Stimulated activated CD4-positive, alpha-beta T cell treated with anti-CD3 and anti-CD28 coated beads, Interleukin-15, amount 100 ng/mL, for 1 hour (primary cell): ENCODE results near the gene AJAP1.
"Not testable (repeated sequence)": the region's sequence is repeated elsewhere in the genome, so short reads cannot be mapped to it uniquely, and the experiment has no call there.

Experiments
- DNase-seq, 2 donors: peaks; one replicate each; pipeline ENCODE4 v3.0.0-alpha.2; 2020; ENCODE audit warnings: low read depth in 1 of 2, low spot score in 1 of 2

Gene AJAP1

DNA sequence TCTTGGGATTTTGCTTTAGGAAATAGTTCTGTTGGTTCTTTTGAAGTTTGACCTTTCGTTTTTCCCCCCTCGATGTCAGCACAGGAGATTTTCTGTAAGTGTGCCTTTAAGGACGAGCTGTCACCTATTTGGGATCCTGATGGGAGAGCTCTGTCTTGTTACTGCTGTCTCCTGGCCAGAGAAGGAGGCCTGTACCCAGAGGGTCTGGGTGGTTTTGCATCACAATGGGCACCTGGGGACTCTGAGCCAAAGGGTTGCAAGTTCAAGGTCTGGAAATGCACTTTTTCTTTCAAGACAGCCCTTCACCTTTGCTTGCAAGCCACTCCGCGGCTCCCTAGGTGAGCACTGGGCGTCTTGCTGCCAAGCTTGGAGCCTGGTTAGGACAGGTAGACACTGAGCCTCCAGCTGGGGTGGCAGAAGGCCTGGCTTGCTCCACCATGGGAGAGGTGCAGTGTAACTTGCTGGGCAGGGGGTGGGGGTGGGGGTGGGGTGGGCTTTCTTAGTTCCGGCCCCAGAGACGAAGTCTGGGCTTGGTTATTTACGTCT, 2.9 kb downstream of the AJAP1 start:
- DNase-seq = no peak

DNA sequence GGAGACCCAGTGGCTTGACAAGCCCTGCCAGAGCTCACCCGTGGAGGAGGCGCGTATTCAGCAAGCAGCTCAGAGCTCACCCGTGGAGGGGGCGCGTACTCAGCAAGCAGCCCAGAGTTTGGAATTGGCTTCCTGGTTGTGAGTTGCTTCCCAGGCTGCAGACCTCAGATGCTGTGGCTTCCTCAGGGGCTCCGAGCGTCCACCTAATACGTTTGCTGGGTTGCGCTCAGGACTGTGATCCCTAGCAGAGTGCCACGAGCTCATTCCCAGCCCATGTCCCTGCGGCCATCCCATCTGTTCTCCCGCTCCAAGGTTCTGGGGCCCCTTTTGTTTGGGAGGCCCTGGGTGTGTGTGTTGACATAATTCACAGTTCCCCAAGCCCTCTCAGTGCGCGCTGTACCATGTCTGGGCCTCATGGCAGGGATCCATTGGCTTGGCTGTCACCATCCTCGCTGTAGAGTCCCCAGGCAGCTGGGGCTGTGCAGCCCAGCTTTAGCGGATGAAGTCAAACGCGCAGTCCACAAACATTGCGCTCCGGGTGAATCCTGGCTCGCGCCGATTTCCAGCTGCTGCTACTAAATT, 3.6 kb downstream of the AJAP1 start:
- DNase-seq = no peak

DNA sequence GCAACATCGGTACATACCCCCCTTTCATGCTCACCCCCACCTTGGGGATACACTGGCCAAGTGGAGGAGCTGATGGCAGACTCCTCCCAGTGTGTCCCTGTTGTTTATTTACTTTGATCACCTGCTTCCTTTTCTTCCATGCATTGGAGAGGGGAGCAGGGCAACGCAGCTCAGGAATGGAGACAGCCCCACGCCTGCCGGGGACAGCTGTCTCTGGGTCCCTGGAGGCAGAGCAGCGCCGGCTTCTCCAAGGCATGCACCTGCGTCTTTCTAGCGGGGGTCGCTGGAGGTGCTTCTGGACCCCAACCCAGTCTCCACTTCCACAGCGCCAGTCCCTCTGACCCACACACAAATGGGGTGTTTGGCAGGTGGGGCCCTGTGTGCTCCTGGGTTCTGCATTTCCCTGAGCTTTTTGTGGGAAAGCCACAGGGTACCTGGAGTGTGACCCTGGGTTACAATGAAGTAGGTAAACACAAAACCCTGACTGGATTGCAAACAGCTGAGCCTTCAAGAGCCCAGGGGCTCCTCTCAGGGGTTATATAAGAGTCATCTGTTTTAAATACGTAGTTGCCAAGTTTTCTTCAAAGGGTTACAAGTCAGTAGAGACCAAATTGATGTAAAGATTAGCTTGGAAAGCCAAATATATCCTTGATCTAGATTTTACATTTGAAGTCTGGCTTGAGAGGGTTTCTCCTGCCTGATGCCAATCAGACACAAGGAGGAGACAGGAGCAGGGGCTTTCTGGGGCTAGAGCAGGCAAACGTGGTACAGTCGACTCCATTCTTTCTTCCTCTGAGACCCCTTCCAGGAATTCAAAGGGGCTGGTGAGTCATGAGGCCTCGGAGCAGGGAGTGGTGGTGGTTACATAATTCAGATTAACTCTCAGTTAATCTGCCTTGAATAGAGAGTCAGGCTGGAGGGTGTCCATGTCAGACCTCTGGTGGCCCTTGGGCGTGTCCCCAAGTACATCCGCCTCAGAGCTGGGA, 4.5 kb downstream of the AJAP1 start:
- DNase-seq = no peak

DNA sequence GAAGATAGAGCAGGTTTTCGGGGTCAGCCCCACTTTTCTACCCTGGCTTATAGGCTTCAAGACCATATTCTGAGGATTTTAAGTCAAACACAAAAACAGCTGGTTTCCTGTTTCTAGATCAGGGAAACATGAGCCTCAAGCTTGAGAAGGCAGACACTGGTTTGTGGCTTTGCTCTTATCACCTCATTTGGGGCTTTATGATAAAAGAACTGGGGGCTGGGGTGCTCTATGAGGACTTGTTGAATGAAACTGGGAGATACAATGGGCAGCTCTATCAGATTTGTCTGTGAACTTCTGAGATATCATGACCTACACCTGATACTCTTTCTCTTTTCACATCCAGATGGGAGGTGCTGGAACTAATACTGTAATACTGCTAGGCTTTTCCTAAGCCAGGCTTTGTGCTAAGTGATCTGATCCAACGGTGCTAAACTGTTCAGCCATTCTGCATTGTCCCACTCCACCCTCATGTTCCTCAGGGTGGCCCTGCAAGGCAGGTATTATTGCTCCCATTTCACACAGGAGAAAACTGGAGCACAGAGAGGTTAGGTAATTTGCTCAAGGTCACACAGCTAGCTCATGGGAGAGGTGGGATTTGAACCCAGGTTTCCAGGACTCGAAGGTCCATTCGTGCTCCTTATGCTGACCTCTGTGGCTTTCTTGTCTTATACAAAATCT, 6.6 kb downstream of the AJAP1 start:
- DNase-seq = no peak

DNA sequence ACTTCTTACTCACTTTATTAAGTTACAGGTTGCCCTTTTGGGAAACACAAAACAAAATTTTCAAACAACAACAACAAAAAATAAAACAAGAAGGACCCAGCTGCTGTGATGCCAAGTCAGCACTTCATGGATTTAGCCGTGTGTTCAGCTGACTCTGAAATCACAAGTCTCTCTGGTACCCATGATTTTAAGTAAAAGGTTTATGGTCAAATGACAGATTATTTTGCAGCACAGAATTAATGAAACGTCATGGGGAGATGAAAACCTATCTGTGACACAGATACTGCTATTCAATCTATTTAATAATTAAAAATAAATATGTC, 7.1 kb downstream of the AJAP1 start:
- DNase-seq = no peak

DNA sequence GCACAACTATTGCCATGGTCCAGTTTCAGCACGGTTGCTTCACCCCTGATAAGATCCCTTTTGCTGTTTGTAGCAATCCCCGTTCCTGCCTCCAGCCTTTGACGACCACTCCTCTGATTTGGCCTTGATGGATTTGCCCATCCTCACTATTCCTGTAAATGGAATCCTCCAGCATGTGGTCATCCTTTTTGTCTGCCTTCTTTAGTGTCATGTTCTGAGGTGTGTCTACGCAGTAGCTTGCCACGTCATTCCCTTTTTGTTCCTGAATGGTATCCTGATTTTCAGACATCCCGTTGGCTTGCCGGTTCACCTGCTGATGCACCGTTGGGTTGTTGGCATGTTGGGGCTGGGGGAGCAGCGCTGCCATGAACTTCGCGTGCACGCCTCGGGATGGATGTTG, 7.8 kb downstream of the AJAP1 start:
- no peak for DNase-seq

DNA sequence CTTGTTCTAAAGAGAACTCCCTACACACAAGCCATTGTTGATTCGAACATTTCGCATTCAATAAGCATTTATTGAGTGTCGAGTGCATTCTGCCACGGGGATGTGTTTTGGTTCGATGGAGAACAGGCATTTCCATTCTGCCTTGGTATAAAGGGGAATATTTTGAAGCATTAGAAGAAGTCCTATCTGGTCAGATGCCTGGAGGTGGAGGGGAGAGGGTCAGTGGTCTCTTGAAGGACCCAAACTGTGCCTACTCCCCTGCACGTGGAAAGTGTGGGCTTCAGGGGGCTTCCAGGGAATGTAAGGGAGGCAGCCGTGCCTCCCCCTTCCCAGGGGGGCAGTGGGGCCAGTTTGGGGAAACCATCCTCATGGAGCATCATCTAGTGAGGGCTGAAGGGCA, 8.3 kb downstream of the AJAP1 start:
- DNase-seq = no peak

DNA sequence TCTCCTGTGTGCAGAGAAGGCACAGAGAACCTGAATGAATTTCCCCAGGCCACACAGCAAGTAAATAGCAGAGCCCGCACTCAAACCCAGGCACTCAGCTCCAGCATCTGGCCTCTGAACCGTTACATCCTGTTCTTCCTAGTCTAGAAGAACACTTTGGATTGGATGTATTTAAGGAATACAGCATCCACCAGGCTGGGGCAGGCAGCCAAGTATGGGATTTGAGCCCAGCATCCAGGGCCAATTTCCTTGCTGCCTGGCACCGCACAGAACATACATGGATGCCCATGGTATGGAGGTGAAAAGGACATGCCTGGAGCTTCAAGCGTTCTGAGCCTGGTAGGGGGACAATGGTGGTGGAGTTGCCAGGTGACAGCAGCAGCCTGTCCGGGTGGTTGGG, 9.7 kb downstream of the AJAP1 start:
- no peak for DNase-seq

DNA sequence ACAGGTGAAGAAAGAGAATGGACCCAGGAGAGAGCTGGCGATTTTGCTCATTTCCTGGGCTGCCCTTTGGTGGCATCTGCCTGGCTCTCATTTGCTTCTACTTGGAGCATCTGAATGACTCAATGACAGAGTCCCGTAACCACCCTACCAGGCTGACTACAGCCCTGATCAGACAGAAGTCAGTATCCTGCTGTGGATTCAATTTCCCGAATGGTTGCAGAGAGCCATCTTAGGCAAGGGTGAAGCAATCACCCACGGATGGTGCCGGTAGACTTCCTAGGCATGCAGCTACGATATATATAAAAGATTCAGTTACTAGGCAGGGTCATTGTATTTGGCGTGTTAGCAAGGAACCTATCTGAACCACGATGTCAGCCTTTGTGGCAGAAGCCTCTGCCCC, 10.2 kb downstream of the AJAP1 start:
- no peak for DNase-seq

DNA sequence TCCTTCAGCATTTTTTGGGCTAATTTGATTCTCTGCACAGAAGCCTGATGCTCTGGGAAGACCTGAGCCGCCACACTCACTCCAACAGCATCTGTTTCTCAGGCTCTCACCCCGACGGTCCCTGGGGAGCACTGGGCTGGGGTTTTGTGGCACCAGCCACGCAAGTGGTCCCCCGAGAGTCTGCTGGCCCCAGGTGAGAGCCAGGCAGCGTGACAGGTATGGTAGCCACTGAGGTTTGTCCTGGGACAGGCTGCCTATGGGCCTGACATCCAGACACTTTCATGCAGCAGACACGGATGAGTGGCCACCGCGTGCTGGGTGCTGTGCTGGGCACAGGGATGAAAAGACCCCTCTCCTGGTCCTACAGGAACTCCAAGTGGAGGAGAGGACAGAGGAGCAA, 11.0 kb downstream of the AJAP1 start:
- no peak for DNase-seq

DNA sequence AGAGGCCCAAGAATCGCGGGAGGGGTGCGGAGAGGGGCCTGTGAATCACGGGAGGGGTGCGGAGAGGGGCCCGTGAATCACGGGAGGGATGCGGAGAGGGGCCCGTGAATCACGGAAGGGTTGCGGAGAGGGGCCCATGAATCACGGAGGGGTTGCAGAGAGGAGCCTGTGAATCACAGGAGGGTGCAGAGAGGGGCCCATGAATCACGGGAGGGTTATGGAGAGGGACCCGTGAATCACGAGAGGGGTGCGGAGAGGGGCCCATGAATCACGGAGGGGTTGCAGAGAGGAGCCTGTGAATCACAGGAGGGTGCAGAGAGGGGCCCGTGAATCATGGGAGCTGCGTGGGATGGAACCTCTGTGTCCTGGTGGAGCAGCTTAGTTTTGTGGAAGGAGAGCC, 12.3 kb downstream of the AJAP1 start:
- DNase-seq = not testable (repeated sequence)

DNA sequence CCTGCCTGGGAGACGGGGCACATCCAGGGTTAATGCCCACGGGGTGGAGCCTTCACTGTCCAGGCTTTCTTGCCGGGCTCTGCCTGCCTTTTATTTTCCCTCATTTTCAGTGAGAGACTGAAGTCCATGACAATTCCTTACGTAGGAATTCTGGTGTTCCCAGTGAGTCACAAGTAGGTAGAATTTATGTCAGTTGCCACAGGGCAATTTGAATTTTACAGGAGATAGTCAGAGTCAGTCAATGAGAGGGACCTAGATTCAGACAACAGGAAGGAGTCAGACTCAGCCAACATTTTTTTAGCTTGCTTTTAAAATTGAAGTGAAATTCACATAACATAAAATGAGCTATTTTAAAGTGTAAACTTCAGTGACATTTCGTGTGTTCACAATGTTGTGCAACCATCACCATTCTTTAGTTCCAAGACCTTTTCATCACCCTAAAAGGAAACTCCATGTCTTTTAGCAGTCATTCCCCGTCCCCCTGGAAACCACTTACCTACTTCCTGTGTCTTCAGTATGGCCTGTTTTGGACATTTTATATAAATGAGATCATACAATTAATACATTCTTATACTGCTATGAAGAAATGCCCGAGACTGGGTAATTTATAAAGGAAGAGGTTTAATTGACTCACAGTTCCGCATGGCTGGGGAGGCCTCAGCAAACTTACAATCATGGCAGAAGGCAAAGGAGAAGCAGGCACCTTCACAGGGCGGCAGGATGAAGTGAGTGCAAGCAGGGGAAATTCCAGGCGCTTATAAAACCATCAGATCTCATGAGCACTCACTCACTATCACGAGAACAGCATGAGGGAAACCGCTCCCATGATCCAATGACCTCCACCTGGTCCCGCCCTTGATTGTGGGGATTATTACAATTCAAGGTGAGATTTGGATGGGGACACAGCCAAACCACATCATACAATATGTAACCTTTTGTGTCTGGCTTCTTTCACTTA, 14.6 kb downstream of the AJAP1 start:
- DNase-seq = no peak

DNA sequence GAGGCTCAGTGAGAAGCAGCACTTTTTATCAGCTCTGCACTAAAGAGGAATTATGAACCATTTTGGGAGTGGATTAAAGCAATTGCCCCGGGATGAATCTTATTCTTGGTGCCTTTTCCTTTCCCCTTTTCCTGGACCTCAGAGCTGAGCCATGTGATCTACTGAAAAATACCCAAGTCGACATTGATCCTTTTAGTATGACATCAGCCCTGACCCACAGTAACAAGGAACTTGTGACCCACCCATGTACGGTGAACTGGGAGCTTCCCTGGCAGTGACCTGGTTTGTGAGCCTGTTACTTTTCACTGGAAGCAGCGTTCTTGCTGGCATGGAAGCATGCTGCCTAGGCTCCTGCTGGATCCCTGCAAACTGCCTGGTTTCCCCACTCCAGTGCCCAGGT, 15.9 kb downstream of the AJAP1 start:
- DNase-seq = no peak

DNA sequence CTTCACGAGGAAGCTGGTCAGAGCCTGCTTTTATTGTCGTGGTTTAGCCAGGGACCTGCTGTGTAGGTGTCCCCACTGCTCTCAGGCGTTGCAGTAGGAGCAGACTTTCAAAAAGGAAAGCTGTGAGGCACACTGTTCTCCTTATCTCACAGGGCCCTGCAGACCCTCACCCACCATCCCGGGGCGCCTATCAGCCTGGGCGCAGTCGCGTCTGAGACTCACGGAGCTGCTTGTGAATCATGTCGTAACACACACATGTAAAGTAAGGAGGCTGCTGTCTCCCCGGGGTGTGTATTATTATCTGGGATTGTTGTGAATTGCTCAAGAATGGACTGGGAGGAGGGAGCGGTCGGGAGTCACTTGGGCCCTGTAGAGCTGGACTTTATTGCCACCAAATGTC, 17.4 kb downstream of the AJAP1 start:
- DNase-seq = no peak

DNA sequence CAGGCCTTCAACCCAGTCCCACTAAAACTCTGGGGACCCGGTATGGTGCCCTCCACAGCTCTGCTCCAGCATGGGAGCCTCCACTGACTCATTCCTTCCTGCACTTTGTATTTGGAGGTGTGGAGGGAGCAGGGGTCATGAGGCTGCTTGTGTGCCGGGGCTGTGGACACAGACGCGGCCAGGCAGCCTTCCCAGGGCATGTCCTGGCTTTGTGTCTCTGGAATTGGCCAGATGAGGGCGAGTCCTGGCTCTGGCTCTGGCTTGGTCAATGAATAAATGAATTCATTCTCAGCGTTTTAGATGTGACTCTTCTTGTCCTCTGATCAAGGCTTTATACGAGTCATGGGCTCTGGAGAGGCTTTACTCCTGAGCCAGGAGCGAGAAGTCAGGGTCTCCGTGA, 19.1 kb downstream of the AJAP1 start:
- no peak for DNase-seq

DNA sequence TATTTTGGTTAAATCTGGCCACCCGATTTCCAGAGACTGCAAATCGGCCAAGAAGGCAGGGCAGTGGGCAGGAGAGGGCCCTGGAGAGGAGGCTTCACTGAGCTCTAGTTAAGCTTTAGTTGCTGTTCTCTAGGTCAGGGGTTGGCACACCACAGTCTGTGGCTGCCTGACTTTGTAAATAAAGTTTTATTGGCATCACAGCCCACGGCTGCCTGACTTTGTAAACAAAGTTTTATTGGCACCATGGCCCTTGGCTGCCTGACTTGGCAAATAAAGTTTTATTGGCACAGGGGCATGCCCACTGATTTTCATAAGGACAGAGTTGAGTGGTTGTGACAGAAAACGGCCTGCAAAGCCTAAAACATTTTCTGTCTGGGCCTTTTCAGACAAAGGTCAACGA, 19.7 kb downstream of the AJAP1 start:
- DNase-seq = no peak

DNA sequence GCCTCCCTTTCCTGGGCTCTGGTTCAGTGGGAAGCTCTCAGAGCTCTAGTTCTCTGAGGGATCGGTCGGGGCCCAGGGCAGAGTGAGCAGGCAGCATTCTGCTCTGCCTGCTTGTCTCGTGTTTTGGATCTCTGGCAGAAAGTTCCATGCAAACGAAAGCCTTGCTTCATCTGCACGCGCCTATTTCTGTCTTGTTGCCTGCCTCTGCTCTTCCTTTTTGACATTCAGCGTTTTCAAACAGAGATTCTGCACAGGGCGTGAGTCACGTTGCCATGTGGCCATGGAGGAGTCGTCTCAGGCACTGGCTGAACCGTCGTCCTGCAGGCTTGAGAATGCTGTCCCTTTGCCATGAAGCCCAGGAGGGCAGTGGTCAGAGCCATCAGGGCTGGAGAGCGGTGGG, 20.3 kb downstream of the AJAP1 start:
- no peak for DNase-seq

DNA sequence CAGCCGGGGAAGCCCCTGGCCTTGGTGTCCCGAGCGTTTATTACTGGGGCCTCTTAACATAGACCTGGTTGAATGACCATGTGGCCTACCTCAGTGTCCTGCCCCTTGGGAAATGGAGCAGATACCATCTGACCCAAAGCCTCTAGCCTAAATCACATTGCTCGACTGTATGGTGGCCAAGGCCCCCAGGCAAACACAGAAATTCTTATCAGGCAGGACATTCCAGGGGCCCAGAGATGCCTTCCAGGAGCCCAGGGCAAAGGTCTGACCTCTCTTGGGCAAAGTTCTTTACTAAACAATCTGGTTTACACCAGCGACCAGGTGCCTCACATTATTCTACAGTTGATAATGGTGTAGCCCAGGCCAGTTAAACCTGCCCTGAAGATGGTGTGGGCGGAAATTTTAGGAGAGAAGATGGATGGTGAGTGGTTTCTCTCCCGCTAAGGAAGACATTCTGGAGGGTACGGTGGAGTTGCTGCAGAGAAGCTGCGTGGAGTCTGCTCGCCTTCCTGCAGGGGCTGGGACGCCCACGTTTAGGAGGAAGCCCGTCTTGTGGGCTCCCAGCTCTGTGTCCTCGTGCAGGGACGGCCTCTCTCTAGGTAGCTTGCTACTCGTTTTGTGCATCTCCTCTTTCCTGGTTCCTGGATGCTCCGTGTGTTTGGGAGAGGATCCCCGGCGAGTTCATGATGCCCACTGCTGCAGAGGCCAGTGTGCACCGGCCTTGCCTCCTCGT, 21.2 kb downstream of the AJAP1 start:
- no peak for DNase-seq

DNA sequence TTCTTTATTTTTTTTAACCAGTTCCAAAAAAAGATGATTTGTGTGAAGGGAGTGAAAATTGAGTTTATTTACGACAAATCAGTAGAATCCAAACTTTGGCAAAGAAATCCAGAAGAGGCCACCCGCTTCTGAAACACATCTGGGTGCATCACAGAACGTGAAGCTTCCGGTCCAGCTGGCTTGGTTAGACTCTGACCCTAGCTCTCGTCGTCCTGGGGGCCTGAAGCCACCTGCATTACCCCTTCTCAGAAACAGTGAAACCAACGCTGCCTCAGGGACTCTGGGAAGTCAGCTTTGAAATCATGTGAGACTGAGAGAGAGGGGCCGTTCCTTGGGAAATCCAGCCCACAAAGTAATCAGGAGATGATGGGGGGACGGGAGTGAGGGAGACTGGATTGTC, 21.8 kb downstream of the AJAP1 start:
- DNase-seq = no peak

DNA sequence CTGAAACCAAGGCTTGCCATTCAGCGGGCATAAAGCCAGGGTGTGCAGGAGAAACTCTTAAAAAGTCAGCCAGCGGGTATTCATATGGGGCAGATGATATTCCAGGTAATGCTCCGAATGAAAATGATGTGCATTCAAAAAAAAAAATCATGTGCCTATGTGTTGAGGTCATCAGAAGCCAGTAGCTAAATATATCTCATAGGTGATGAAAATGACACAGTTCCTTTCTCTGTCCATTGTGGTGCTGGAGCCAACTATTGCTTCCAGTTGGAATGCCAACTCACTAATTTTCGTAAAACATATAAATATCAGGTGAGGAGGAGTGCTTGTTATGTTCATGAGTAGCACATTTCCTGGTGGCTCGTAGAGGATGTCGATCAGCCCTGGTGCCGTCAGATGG, 23.2 kb downstream of the AJAP1 start:
- no peak for DNase-seq
